Osteocyte (in vitro differentiated cells): ENCODE measurements around the gene LCN2. TPM values are rescaled to one million over a fixed set of nuclear protein-coding genes. Genes with fewer than 3 reads are reported as not detected.

ENCODE experiments used
- DNase-seq: peaks from one replicate; pipeline ENCODE4 v3.0.0; 2021; ENCODE audit warnings: mixed read lengths; ENCODE audit not compliant: unreplicated experiment; ENCODE audit errors: extremely low spot score
- H3K27ac Mint-ChIP-seq: one replicate; pipeline ENCODE4 v1.8.0; 2021; ENCODE audit warnings: mild to moderate bottlenecking, mixed read lengths; ENCODE audit not compliant: unreplicated experiment
- H3K27me3 Mint-ChIP-seq: one replicate; pipeline ENCODE4 v1.8.0; 2021; ENCODE audit warnings: mixed read lengths; ENCODE audit not compliant: unreplicated experiment
- H3K36me3 Mint-ChIP-seq: one replicate; pipeline ENCODE4 v1.8.0; 2021; ENCODE audit warnings: mixed read lengths; ENCODE audit not compliant: unreplicated experiment
- H3K4me1 Mint-ChIP-seq: one replicate; pipeline ENCODE4 v1.8.0; 2021; ENCODE audit warnings: mixed read lengths; ENCODE audit not compliant: unreplicated experiment
- H3K4me3 Mint-ChIP-seq: one replicate; pipeline ENCODE4 v1.8.0; 2021; ENCODE audit warnings: mild to moderate bottlenecking, moderate library complexity, mixed read lengths; ENCODE audit not compliant: unreplicated experiment
- H3K9me3 Mint-ChIP-seq: one replicate; pipeline ENCODE4 v1.8.0; 2021; ENCODE audit warnings: mixed read lengths; ENCODE audit not compliant: unreplicated experiment
- total RNA-seq: library from RNA; stranded (reverse); gene quantifications from 2 replicates; pipeline ENCODE4 v1.2.1, GENCODE V29; 2021
- TF ChIP-seq, protein P1 (sequence below): fragments of 200-600 bp; sonication (generic); IDR thresholded peaks from 2 replicates; pipeline ENCODE4 v1.5.0; 2021; ENCODE audit warnings: antibody characterized with exemption, mild to moderate bottlenecking, moderate library complexity

LCN2 gene
- total RNA-seq, 1 donor from 2014 or later = not detected

GRCh38 chr9:128120061-128120740 is 29.1 kb upstream of the LCN2 start:
- Mint-ChIP-seq H3K4me3 (no peak overlapping the region), H3K27ac (no peak overlapping the region), H3K4me1 (peaks cover 14% of the 10 kb centered on the region), H3K36me3 (peaks cover 4% of the 10 kb centered on the region), H3K9me3 (no peaks in the 10 kb centered on the region), H3K27me3 (no peaks in the 10 kb centered on the region)
- no peak for DNase-seq
- TF ChIP-seq, protein P1, sequence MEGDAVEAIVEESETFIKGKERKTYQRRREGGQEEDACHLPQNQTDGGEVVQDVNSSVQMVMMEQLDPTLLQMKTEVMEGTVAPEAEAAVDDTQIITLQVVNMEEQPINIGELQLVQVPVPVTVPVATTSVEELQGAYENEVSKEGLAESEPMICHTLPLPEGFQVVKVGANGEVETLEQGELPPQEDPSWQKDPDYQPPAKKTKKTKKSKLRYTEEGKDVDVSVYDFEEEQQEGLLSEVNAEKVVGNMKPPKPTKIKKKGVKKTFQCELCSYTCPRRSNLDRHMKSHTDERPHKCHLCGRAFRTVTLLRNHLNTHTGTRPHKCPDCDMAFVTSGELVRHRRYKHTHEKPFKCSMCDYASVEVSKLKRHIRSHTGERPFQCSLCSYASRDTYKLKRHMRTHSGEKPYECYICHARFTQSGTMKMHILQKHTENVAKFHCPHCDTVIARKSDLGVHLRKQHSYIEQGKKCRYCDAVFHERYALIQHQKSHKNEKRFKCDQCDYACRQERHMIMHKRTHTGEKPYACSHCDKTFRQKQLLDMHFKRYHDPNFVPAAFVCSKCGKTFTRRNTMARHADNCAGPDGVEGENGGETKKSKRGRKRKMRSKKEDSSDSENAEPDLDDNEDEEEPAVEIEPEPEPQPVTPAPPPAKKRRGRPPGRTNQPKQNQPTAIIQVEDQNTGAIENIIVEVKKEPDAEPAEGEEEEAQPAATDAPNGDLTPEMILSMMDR = no peak

DNA sequence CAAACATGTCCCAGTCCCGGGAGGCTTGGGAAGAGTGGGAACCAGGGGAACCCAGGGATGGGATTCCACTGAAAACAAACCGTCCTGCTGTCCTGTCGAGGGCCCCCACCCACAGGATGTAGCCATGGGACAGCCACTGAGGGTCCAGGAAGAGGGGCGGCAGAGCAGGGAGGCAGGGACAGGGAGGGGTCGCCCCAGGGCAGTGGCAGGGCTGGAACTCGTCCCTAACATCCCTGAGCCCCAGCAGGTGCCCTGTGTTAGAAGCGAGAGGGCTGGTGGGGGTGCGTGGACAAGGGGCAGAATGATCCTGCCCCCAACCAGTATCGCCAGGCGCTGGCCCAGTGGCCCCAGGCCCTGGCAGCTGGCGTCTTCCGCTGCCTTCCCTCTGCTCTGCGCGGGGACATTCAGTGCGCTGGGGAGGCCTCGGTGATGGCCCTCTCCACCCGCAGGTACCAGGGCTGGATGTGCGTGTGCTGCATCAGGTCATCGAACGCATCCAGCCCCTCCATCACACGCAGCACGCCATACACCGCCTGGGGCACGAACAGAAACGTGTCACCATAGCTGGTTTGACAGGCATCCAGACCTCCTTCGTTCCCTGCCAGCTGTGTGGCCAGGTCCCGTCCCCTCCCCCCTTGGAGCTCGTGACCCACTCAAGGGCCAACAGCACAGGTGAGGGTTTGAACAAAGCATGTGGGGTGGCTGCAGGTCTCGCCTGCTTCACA is 28.4 kb upstream of the LCN2 start:
- Mint-ChIP-seq H3K27ac (no peak overlapping the region), H3K27me3 (no peaks in the 10 kb centered on the region), H3K4me1 (peaks cover 20% of the 10 kb centered on the region), H3K4me3 (no peak overlapping the region), H3K36me3 (peaks cover 4% of the 10 kb centered on the region), H3K9me3 (no peaks in the 10 kb centered on the region)
- TF ChIP-seq, protein P1 = no peak
- DNase-seq = no peak

GRCh38 chr9:128121466-128121810 is 27.8 kb upstream of the LCN2 start:
- H3K9me3 Mint-ChIP-seq = no peaks in the 10 kb centered on the region
- H3K27ac Mint-ChIP-seq = no peak overlapping the region
- H3K4me3 Mint-ChIP-seq = no peak overlapping the region
- TF ChIP-seq, protein P1 = no peak
- no peak for DNase-seq
- no peaks in the 10 kb centered on the region for H3K27me3 Mint-ChIP-seq
- H3K36me3 Mint-ChIP-seq = peaks cover 4% of the 10 kb centered on the region
- H3K4me1 Mint-ChIP-seq = peaks cover 25% of the 10 kb centered on the region

- no peak for DNase-seq
- Mint-ChIP-seq H3K27ac (no peak overlapping the region), H3K4me3 (no peak overlapping the region), H3K9me3 (no peaks in the 10 kb centered on the region), H3K4me1 (peaks cover 30% of the 10 kb centered on the region), H3K27me3 (no peaks in the 10 kb centered on the region), H3K36me3 (peaks cover 4% of the 10 kb centered on the region)
- TF ChIP-seq, protein P1 = no peak
Observed at GRCh38 chr9:128121924-128122808, 27.1 kb upstream of the LCN2 start.

DNA sequence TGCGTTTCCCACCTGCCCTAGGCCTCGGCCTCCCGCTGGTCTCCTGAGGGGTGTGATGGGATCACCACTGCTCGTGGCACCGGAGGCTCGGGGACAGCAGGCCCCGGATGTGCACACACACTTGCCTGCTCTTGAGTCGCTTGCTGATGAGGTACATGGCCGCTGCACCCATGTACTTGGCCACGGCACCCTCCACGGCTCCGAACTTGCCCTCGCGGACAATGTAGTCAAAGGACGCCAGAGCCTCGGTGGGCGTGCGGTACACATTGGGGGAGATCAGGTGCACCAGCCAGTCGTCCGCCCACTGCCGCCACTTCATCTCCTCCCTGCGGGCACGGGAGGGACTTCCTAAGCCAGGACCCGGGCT is 26.5 kb upstream of the LCN2 start:
- DNase-seq = no peak

More for the DNA sequence above, 26.5 kb upstream of the LCN2 start:
- no peak overlapping the region for H3K4me3 Mint-ChIP-seq
- TF ChIP-seq, protein P1 = no peak
- no peaks in the 10 kb centered on the region for H3K27me3 Mint-ChIP-seq
- H3K4me1 Mint-ChIP-seq = peaks cover 26% of the 10 kb centered on the region
- peaks cover 4% of the 10 kb centered on the region for H3K36me3 Mint-ChIP-seq
- no peaks in the 10 kb centered on the region for H3K9me3 Mint-ChIP-seq
- H3K27ac Mint-ChIP-seq = no peak overlapping the region
